ENCODE results near the gene BABAM2.
"Not testable (repeated sequence)": the region's sequence is repeated elsewhere in the genome, so short reads cannot be mapped to it uniquely, and the experiment has no call there.

The BABAM2 gene

GRCh38 chr2:28083476-28083875 lies 192.9 kb downstream of the BABAM2 start:
- no peak for DNase-seq

DNA sequence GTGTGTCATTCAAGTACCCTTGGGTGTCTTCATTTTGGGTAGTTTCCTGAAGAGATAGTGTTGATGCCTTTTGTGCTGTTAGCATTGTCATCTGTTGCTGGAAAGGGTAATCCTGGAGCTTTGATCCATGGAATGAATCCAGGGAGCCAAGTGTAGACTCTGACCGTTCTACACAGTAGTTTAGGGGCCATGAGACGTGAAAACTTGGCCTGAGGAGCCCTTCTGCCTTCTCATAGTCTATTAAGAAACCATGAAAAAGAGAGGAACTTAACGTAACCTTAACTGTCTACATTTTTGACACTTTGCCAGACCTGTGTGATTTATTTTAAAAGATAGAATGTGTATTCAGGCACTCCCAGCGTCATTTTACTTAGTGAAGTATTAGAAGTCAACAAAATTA lies 194.0 kb downstream of the BABAM2 start:
- no peak for DNase-seq

DNA sequence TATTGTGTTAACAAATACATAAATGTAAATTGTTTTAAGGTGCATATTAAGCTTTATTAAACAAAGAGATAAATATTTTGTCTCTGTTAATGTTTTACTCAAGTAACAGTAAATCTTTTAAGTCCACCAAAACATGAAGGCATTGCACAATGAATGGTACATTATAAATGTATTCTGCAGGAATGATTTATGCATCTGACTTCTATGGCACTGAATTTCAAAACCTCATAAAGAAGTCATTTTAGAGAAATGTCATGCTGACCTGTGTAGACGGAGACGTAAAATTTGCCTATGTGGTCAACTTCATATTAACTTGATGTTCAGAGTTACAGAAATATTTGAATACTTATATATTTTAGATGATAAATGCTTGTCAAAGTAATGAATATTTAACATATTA lies 194.7 kb downstream of the BABAM2 start:
- DNase-seq: no peak

GRCh38 chr2:28086611-28087010 lies 196.1 kb downstream of the BABAM2 start:
- DNase-seq: no peak

DNA sequence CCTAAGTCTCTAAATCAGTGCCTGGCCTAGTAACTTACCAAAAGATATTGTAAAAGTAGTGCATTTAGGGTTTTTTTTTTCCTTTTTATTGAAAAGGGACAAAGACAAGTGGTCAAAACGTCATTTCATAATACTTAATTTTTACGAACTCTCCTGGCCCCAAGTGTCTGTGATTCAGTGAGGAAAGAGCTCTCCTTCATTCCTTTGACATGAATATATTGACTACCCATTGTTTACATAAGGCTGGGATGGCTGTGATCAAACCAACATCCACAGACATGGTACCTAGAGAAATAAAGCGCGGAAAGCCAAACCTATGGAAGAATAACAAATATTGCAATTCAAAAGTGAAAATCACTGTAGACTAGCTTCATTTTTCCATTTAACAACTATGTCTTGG lies 198.4 kb downstream of the BABAM2 start:
- no peak for DNase-seq

DNA sequence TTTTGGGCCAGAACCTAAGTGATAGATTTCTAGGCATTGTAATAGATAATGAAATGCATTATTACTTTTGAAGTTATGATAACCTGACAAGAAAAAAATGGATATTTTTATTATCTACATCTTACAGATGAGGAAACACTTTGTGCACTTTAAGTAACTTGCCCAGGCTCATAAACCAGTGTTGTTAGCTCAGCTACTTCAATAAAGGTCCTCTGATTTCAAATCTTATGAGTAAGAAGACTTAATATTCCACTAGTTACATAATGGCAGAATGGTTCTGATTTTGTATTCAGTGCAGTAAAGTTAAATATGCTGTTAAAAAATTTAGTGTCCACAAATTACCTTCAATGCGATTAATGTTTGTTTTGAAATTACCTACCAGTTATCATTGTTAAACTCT lies 199.0 kb downstream of the BABAM2 start:
- no peak for DNase-seq

DNA sequence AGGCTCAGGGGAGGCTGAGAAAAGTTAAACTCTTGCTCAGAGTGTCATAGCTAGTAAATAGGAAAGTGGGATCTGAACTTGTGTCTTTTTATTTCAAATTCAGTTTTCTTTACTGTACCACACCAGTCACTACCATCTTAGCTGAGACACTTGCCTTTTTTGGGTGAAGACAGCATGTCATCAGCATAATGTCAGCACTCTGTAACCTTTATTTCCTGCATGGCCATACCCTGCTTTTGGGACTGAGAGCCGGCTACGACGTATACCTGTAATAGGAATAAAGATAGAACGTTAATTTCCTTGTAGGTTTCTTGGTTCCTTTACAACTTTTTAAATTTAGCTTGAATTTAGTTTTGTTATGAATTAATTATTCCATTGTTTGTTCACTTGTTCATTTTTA lies 202.8 kb downstream of the BABAM2 start:
- DNase-seq: no peak

- no peak for DNase-seq
Observed at GRCh38 chr2:28093768-28094167, 203.2 kb downstream of the BABAM2 start.

- no peak for DNase-seq
Observed at GRCh38 chr2:28094739-28095138, 204.2 kb downstream of the BABAM2 start.

DNA sequence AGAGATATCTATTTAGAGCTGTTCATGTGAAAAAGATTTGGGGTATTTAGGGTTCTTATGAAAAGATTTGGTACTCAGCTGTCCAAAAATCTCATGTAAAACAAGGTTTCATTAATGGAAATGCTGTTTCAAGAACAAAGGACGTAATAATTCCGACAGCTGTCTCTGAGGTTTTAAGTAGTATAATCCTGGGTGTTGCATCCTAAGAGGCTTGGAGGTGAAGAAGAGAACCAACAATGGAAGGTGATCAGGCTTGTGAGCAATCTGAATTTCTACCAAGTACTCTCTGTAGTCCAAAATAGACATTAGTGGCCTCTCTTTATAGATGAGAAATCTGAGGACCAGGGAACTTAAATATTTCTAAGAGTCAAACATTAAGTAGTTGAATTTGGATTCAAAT lies 205.1 kb downstream of the BABAM2 start:
- no peak for DNase-seq

DNA sequence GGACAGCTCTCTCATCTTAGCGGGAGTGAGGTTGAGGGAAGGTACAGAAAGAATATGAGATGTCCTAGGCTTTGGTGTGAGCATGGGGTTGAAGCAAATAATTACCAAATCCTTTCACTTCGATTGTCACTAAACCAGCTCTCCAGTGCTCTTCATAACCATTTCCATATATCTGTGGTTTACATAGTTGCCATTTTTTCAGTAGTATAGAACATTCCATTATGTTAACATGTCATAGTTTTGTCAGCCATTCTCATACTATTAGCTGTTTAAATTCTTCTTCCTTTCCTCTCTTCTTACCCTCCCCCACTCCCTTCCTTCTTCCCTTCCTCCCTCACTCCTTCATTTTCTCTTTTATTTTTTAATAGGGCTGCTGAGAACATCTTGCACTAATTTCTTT lies 205.9 kb downstream of the BABAM2 start:
- DNase-seq: no peak

DNA sequence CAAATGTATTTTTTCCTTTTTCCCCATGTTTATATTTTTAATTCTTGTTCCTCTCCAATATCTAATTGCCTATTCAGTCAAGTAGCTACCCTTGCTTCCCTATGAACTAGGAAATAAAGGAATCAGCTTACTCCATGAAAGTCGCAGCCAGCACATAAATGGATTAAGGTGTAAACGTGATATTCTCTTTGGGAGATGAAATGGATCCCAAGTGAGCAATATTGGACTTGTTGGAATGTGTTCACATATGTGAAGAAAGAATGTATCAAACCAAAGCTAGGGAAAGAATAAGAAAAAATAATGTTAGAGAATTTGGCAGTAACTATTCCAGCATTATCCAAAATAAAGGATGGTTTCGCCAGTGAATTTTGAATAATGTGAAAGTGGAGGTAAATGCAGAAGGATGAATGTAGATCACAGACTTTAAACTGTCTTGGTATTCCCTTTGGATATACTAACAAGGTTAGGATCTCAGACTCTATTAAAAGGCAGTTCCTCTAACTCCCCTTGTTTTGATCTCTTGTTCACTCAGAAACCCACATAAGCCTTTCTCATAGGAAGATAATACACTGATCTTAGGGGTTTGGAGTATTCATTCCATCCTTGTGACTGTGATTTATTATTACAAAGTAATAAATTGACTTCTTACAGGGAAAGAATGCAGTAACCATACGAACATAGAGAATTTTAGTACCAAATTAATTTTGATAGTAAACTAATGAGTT lies 208.1 kb downstream of the BABAM2 start:
- DNase-seq: no peak

DNA sequence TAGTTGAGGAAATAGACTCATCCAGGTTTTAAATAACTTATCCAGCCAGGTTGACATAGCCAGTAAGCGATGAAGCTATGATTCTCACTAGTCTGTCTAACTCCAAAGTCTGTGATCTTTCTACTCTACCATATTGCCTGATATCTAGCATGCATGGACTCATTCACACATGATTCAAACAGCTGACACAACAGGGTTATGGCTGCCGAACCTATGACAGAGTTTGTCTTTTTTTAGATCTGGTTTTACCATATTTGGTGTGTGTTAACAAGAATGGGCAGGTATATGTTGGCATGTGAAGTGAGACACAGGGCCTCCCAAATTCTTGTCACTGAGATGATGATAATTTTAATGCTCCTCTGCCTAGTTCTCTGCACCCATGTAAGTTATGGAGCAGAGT lies 210.6 kb downstream of the BABAM2 start:
- no peak for DNase-seq

DNA sequence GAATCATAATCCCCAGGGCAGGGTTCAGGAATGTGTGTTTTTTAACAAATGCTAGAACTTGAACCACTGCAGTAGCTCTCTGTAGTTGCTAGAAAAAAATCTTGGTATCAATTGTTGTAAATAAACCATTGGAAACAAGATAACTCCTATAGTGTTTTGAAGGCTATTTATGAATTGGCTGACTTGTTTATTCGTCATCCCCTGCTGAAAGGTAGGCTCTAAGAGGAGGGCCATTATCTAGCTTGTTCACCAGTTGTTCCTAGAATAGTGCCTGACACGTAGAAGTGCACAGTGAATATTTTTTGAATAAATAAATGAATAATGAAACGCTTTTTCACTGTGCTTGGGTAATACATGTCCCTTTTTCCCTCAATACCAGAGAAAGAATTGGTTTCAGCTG lies 211.4 kb downstream of the BABAM2 start:
- no peak for DNase-seq

DNA sequence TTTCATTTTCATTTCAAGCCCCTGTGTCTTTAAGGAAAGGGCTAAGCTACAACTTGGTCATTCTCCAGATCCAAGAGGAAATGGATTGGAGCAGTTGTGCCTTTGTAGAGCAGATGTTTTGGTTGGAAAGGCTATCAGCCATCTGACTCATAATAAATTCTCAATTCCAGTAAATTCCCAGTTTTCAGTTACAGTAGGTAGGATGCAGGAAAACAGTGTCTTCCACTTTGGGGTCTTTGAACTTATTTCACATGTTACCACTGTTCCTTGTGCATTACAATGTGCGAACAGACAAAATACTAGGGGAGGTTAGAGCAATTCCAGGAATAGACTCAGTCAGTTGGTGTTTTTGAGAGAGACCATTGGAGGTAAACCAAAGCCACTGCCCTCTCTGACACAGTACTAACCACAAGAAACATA lies 211.9 kb downstream of the BABAM2 start:
- DNase-seq: no peak

DNA sequence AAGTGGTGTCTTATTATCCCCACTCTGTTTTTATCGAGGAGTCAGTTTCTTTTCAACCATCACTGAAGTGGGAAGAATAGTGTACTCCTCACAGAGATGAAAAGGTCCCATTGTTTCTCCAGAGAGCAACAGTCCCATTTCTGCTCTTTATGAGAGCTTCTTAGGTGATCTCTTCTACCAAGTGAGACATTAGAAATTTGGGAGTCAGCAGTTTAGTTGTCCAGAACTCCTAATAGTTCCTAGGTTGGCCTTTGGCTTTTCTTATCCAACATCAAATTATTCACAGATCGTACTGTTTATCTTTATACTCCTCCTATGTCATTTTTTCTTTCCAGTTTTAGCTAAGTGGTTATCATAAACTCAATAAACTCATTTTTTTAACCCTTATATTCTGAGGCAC lies 213.1 kb downstream of the BABAM2 start:
- no peak for DNase-seq

DNA sequence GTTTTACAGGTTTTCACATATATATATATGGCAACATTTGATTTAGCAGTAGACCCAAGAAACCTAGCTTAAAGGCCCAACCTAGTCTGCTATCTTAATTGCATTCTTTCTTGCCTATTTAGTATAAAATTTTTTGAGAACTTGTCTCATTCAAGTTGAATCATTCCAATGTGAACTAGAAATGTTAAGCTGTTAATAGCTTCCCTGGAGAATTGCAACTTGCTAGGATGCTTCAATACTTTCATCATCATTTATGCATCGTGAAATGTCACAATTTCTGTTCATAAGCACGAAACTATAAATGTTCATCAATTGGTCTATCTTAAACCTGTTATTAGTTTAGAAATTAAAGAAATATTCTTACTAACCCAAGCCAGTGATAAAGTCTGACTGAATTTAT lies 217.6 kb downstream of the BABAM2 start:
- no peak for DNase-seq

DNA sequence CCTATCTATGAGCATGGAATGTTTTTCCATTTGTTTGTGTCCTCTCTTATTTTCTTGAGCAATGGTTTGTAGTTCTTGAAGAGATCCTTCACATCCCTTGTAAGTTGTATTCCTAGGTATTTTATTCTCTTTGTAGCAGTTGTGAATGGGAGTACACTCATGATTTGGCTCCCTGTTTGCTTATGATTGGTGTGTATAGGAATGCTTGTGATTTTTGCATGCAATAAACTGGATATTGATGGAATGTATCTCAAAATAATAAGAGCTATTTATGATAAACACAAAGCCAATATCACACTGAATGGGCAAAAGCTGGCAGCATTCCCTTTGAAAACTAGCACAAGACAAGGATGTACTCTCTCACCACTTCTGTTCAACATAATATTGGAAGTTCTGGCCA lies 223.2 kb downstream of the BABAM2 start:
- not testable (repeated sequence) for DNase-seq

- no peak for DNase-seq
Observed at GRCh38 chr2:28117104-28117596, 226.6 kb downstream of the BABAM2 start.

GRCh38 chr2:28119631-28120030 lies 229.1 kb downstream of the BABAM2 start:
- DNase-seq: no peak

DNA sequence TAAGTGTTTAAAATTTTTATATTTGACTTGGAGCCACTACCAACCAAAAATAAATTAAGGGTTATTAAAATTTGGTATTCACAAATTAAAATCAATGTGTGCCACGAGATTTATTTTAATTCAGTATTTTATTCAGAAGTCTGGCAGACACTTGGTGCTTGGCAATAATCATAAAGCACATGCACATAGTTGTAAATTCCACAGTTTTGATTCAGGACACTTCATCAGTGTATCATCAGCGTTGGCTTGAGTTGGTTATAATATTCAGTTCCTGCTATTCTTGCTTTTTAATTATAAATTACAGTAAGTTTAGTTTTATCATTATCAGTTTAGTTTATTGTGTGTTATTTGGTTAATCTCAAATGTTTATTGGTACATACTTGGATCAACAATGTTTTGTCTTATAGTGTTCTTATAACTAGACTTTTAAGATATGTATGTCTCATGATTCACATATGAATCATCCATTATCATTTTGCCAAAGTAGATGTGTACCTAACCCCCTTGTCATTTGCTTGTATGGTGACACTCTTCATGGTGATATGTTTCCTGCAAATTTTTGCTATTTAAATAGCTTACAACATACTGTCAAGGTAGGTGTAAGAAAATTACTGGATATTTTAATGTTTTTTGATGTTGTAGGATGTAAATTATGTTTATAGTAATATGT lies 237.9 kb downstream of the BABAM2 start:
- no peak for DNase-seq

GRCh38 chr2:28129955-28130695 lies 239.6 kb downstream of the BABAM2 start:
- no peak for DNase-seq

GRCh38 chr2:28133778-28134177 lies 243.2 kb downstream of the BABAM2 start:
- DNase-seq: no peak

DNA sequence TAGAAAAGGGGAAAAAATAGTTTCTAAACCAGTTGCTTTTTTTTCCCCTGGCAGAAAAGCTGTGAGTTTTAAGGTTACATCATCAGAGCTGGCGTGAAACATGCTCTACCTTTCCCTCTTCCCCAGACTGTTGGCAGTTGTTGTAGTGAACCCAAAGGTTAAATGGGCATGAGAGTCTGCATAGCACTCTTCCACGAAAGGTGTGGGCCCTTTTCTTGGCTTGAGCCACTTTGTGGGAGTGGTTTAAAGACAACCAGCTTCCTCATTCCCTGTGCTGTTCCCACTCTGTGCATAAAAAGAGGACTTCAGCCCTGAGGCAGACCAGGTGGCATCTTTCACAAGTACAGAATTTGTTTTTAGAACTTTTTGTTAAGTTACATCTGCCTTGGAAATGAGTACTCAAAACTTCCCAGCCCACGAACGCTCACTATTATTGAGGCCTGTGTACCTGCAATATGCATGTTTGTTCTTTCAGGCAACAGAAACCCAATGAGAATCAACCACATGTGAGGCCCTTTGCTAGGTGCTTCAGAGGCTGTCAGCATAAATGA lies 243.8 kb downstream of the BABAM2 start:
- DNase-seq: no peak

Measured in amniotic stem cell (primary cell).